HG03175 (cell line): ENCODE results near the gene ANKRD13D.

Experiments
- ATAC-seq: cut with Tn5 transposase; IDR thresholded peaks from one replicate; pipeline ENCODE4 v1.9.1; 2021; ENCODE audit warnings: mild to moderate bottlenecking, moderate library complexity; ENCODE audit not compliant: unreplicated experiment

ANKRD13D gene

DNA sequence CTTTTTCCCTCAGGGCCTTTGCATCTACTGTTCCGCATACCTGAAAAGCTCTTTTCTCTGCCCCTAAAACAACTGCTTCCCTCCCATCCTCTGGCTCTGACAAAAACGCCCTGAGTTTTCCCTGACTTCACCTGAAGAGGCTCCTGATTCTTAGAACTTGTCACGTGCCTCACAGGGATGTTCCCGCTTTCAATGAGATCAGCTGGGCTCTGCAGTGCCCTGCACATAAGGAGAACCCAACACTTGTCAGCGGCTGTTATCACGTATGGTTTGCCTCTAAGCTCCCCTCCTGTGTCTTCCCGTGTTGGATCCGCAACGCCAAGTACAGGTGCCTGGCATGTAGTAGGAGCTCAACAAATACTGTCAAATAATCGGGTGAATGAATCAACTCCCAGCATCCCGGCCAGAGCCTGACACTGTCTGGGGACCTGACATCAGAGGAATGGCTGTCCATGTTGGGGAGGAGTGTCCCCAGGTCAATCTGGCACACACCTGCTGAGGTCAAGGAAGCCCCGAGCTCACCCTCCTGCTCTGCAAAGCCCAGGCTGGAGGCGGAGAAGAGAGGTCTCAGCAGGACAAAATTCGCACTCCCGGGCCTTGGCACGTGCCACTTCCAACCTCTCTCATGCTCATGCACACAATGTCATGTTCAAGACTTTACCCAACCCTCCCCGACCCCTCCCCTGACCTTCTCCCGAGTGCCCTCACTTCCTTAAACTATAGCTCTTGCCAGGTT lies 27.0 kb upstream of the ANKRD13D start:
- ATAC-seq, result no peak

DNA sequence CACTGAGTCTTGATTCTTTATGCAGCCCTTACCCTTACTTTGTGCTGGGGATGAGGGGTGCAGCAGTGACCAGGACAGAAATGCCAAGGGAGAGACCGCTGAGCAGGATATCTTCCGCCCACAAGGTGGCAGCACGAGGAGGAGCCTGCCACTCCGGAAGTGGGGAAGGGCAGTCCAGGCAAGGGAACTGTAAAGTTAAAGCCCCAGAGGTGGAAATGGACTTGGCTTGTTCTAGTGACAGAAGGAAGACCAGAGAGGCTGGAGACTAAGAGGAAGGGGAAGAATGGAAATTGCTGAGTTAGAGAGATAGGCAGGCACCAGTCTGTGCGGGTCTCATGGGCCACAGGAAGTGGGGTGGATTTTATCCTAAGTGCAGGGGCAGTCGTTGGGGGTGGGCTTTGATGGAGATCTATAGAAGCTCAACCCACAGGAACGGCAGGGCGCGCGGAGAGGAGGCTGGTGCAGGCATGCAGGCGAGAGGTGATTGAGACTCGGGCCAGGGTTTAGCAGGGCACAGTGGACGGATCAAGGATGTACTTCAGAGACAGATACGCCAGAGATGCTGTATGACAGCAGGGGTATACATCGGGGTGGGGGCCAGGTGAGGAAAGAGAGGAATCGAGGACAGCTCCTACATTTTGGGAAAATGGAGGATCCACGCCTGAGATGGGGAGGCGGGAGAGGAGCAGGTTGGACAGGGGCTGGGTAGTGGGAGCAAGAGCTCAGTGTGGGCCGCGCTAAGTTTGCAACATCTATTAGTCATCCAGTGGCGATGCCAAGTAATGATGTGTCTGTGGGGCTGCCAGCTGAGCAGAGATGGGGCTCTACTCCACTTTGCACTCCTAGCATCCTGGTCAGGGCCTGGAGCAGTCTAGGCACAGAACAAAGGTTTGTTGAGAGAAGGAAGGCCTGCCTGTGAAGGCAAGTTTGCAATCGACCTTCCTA lies 26.1 kb upstream of the ANKRD13D start:
- ATAC-seq, result no peak

DNA sequence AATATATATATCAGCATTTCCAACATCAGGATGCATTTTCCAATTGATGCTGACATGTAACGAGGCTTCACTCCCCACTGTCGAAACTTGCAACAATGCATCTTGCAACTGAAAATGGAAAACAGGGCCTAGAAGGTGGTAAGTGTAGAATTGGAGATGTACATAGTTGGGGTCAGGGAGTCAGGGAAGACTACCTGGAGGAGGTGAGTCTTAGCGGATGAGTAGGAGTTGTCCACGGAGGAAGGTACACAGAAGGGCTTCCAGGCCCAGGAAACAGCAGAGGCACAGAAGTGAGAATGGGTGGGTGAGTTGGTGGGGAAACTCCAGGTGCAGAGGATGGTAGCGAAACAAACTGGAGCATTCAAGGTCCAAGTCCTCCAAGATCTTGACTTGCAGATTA lies 24.8 kb upstream of the ANKRD13D start:
- ATAC-seq, result no peak

DNA sequence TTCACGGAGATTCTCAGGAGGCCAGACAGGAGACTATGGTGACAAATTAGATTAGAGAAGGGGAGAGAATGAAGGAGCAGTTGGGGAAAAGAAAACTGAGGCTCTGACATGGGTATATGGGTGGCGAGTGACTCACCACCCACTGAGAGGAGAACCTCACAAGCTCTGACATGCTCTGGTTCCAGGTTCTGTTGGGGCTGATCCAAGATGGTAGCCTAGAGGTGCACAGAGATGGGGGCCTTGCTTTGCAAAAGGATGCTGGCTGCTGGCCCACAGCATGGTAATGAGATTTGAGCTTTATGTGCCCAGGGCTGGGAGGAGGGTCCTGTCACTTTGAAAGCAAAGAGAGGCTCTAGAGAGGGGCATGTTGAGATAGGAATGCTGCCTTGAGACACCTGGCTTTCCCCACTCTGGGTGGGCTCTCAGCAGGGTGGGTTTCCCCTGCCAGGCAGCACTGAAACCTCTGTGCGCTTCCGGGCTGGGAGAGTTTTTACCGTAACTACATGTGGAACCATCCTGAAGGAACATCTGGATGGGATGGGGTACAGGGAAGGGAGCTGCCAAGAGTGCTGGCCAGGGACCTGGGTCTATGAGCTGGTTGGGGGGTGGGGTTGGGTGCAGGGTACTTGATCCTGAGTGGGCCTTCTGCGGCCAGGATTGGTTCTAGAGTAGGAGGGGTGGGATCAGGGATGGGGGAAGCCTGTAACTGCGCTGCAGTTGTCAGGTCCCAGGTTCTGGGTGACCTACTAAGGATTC lies 24.0 kb upstream of the ANKRD13D start:
- no peak for ATAC-seq

DNA sequence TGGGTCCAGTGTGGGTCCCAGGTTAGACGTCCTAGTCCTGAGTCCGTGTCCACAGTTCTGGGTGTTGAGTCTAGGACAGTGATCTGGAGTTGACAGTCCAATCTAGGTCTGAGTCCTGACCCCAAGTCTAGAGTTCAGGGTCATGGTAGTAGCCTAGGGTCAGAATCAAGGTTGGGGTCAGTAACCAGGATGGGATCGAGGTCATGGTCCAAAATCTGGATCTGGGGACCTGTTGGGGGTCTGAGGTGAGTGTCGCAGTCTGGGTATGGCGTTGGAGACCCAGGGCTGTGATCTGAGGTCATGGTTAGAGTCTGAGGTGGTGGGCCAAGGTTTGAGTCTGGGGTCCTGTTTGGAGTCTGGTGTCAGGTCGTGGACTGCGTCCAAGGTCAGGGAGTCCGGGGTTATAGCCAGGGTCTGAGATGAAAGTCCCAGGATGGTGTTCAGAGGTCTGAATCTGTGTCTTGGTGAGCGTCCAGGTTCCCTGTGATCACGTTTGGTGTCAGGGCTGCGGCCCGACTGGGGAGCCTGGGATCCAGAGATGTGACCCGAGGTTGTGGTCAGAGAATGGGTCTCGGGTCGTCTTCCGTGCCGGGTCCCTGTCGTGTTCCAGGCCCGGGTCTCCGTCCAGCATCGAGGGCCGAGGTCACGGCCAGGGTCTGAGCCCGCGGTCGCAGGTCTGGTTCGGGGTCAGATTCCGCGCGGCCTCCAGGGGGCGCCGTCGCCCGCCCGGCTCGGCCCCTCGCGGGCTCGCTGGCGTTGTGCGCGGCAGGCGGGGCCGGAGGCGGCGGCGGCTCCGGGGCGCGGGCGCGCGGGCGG lies 23.3 kb upstream of the ANKRD13D start:
- no peak for ATAC-seq

DNA sequence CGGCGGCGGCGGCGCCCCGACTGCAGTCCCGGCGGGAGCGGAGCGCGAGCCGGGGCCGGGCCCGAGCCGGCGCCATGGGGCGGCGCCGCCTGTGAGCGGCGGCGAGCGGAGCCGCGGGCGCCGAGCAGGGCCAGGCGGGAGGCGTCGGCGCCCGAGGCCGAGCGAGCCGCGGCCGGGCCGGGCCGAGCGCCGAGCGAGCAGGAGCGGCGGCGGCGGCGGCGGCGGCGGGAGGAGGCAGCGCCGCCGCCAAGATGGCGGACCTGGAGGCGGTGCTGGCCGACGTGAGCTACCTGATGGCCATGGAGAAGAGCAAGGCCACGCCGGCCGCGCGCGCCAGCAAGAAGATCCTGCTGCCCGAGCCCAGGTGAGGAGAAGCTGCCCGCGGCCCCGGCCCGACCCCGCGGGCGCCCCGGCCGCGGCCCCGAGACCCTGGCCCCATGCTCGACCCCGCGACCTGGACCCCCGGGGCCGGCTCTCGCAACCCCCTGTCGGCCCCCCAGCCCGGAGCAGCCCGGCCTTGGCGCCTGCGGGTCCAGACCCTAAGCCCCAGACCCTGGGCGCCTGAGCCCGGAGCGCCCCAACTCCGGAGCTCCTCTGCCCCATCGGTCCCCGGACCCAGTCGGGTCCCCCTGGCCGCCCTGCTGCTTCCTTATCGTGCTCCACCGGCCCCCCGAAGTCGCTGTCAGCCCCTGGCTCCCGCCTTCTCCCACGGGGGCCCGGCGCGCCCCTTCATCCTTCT lies 22.5 kb upstream of the ANKRD13D start, which contains the start of gene GRK2:
Gene GRK2 (plus strand): TSS at position 25 of the 739 bp plus-strand sequence. CDS start 227 bp downstream, at position 252.
- ATAC-seq, result no peak

DNA sequence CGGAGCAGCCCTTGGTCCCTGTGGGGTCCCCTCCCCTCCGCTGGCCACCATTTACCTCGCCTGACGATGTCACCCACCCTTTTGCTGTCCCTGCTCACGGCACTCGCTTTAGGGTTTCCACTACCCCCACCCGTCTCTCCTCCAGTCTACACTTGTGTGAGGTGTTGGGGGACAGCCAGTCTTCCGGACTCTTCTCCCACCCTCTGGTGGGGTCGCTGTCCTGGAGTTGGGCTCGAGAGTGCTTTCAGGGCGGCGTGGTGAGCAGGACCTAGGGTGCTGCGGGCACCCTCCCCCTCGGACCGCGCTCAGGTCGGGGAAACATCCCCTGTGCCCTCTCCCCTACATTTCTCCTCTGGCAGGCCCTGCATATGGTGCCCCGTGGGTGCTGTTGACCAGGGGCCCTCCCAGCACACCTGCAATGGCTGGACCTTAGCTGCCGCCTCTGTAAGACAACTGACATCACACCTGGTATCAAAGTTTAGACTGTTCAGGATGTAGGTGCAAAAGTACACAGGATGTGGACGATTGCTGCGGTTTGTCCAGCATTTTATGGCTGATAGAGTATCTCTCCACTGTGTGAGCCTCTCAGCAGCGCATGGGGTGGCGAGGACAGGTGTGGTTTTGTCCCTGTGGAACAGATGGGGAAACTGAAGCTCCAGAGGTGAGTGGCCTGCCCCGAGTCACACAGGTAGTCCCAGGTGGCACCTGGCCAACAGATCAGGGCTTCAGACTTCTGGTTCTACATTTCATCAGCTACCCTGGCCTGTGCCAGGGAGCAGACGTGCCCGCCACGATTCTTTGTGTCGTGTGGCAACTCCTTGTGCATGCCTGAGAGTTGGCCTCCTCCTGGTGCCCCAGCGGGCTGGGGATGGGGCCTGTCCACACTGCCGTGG lies 21.7 kb upstream of the ANKRD13D start:
- no peak for ATAC-seq

DNA sequence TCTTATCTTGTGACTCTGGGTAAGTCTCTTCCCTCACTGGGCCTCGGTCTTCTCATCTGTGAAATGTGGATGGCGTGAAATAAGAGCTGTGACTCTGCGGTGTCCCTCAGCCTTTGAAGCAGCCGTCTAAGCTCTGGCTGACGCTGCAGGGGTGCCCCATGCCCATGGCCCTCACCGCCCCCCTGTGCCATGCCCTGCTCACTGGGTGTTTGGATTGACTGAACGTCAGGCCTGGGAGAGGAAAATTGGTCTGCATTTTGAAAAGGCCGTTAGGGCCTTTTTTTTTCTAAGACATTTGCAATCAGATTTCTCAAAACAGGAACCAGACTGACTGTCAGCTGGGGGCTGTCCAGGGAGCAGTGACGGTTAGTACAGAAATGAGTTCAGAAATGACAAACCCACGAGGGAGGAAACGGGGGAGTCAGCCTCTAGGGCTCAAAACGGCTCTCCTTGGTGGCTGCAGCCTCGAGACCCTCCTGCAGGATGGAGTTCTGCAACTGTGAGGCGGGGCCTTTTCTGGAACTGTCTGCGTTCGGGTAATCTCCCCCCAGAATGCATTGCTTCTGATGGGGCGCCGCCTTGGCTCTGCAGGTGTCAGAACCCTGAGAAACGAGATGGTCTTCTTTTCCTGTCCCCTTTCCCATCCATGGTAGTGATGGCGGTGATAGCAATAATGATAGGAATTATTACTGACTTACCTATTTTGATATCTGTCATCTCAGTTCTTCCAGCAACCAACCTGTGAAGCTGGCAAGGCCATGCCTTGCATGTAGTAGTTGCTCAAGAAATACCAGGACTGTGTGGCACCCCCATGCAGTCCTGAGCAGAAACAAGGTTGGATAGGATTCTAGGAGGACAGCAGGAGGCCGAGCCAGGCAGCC lies 20.8 kb upstream of the ANKRD13D start:
- peak; percentile 45 for ATAC-seq

DNA sequence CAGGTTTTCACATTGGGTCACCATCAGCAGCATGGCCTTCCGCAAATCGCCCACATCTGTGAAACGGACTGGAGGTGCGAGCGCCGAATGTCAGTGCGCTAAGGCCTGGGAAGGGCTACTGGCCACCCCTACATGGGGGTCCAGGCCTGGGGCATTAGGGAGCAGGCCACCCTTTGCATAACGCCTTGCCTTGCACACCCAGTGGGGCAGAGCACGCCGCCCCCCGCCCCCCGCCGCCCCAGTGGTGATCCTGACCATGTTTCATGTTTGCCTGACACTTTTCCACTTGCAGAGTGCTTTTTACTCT lies 20.2 kb upstream of the ANKRD13D start:
- no peak for ATAC-seq

DNA sequence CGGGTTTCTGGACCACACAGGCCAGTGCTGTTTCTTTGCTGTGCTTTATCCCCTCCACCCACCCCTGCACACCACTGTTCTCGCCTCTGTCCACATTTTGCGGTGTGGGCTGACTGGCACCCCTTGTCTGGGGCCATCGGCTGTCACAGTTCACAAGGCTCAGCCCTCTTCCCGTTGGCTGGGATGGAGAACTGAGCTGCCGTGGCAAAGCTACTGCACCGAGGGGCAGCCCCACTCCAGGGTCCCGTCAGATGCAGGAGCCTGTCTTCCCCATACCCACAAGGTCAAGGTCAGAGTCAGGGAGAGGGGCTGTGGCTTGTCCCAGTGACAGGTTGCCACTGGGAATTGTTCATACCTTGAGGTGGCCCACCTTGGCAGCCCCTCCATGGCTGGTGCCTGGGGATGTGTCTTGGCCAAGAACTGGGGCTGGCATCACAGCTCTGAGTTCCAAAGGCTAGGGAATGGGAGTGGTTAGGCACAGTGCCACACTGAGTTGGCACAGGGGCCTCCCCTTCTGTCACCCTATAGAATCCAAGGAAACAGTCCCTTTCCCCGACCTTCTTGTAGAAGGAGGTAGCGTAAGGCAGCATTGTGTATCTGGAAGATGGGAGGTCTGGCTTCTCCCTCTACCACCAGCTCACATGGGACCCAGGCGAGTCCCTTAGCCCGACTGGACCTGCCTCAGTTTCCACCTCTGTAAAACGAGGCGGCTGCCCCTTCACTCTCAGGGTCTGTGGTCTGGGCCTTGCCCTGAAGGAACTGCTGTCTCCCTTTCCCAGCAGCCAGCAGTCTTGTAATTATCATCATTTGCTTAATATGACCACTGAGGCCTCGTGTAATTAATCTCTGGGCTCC lies 19.5 kb upstream of the ANKRD13D start:
- no peak for ATAC-seq

DNA sequence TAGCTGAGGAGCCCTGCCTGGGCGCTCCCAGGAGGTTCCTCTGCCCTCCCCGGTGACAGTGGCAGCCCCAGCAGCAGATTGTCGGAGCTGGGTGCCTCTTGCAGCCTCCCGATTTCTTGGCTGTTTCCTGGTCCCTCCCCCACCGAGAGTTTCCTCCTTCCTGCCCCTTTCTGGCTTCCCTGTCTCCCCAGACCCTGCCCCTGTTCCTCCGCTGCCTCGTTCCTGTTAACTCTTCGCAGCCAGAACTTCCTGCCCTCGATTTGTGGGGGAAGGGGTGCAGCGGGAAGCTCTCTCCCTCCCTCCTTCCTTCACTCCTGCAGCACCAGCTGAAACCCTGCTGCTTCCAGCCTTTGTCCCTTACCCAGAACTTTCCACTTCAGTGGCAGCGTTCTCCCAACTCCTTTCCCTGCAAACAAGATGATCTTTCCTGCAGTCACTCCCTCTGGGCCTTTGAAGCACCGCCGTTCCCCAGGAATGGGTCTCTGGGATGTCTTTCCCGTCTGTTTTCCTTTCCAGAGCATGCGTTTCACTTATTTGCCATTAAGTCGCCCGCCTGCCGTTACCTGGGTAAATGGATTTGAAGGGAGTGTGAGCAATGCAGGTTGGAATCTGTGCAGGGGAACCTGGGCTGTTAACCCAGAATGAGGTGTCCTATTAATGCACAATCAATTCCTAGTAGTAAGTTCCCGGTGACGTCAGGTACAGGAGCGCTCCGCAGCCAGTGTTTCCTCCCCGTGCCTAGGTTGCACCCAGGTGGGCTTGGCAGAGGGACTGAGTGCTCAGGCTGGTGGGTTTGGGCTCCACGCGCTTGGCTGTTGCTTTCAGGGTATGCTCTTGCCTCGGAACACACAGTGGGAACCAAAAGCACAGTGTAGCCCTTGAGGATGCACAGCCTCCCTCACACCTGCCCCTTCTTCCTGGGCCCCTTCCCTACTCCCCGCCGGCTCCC lies 18.6 kb upstream of the ANKRD13D start:
- no peak for ATAC-seq

DNA sequence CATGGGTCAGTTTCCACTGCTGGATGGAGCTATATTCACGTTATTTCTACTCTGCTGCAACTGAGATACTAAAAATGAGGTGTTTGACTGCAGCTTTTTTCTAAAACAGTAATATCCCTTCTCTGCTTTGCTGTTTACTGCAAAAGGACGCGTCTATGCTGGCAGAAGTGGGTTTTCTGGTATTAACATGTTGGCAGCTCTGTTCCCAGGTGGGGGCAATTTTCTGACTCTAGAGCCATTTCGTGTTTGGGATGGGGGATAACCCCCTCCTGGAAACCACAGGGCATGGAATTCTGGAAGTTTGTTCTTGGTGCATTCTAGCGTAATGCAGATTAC lies 17.9 kb upstream of the ANKRD13D start:
- ATAC-seq, result no peak

DNA sequence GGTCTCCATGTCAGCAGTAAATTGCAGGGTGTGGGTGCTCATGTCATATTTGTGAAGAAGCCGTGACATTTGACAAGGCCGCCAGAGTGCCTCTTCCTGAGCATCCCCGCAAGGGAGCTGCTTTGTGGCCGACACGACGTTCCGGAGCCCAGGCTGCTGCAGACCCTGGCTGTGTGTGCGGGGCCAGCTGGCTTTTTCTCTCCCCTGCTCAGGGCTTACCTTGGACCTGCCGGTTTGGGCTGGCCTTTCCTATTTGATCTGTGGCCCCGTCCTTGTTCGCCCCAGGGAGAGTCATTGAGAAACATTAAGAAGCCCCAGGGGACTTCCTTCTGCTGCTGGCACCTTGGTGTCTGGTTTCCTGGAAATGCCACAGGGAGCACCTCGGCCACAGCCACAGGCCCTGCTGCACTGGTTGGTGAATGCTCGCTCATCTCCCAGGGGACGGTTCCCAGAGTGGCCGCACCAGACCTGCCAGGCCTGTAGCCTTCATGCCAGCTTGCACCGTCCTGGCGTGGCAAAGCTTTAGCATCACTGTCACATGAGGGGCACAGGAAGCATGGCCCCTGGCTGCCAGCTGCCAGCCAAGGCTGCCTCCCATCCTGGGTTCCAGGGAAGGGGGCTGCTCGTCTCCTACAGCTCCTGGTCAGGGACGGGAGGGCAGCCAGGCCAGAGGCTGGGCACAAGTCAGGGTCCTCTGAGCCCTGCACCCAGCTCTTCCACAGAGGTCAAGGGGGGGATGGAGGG lies 17.4 kb upstream of the ANKRD13D start:
- no peak for ATAC-seq

DNA sequence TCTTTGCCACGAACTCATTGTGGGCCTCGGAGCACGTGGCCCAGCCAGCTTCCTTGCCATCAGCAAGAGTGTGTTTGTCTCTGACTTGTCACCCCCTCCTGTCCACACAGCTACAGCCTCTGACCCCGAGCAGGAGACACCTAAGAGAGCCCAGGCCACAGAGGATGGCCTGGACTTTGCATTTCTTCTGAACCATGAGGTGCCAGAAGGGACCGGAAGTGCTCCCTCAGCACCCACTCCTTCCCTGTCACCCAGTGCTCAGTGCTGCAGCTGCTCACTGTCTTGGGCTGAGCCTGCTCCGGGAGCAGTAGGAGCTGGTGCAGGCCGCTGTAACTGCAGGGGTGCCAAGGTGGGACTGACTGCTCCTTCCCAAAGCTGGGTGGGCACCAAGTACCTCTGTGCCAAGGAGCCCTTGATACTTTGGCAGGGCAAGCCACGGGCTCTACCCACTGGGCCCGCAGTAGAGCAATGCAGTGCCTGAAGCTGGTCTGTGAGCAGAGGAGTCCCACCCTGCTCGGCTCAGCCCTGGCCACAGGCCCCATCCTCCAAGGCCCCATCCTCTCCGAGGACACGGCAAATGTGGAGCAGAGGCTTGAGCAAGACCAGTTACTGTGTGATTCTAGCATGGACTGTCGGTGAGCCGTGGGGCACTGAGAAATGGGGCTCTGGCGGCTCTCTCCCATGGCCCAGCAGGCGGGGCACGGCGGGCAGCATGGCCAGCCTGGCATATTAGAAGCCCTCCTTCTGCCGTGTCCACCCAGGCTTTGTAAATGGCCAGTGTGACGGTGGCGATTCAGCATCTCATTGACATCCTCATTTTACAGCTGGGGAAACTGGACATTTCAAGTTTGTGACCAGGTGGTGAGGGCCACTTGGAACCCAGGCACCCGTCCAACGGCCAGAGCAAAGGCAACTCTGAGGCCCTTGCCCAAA lies 16.5 kb upstream of the ANKRD13D start:
- ATAC-seq, result no peak
